ENCODE data around the gene SYNRG. TPM values are rescaled to one million over a fixed set of nuclear protein-coding genes. Genes with fewer than 3 reads are reported as not detected.

SYNRG gene
- polyA plus RNA-seq, 1 donor (not counting 4 experiments of a cell fraction or from before 2014, with no cell fraction given) = 9.2 TPM

DNA sequence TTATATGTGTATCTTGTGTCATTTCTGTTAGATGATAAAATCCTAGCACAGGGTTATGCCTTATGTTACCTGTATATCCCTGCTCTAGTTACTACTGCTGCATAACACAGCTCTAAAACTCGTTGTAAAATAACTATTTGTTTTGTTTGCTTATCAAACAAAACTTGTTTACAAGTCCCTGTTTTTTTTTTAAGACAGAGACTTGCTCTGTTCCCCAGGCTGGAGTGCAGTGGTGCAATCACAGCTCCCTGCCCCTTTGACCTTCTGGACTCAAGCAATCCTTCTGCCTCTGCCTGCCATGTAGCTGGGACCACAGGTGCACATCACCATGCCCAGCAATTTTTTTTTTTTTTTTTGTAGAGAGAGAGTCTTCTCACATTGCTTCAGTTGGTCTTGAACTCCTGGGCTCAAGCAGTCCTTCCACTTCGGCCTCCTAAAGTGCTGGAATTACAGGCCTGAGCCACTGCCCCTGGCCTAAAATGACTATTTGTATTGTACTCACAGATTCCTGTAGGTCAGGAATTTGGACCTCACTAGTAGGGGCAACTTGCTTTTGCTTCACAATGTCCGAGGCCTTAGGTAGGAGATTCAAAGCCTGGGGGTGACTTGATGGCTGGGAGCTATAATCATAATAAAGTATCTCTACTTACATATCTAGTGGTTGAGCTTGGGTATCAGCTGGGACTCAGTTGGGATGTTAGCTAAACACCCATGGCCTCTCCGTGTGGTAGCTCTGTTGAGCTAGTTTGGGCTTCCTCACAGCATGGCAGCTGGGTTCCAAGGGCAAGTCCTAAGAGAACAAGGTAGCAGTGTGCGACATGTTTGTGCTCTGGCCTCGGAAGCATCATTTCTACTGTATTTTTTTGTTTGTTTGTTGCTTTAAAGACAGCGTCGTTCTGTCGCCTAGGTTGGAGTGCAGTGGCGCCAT lies 106.9 kb downstream of the SYNRG start:
- no peak for DNase-seq (ENCODE audit: low read depth, low spot score)
- peaks cover 29% of the 10 kb centered on the region for H3K4me1 ChIP-seq (ENCODE audit: control insufficient read depth, extremely low read depth, insufficient read depth, low read length)
- peaks cover 96% of the 10 kb centered on the region for H3K79me2 ChIP-seq (ENCODE audit: control insufficient read depth, insufficient read depth, low read length)
- no peak for FAIRE-seq
- no peaks in the 10 kb centered on the region for H3K27me3 ChIP-seq (ENCODE audit: control insufficient read depth, extremely low read depth, insufficient read depth, low read length)
- dilution Hi-C loops (cut with MboI; ENCODE audit: extremely low pct_ligation_motif_present, low sequenced_read_pairs) = no loop called here
- peaks cover 28% of the 10 kb centered on the region for H4K20me1 ChIP-seq (ENCODE audit: control insufficient read depth, extremely low read depth, insufficient read depth, low read length)
- no peak overlapping the region for H3K4me2 ChIP-seq (ENCODE audit: control insufficient read depth, extremely low read depth, insufficient read depth, low read depth, low read length)
- H3K4me3 ChIP-seq (ENCODE audit: control insufficient read depth in 2 of 3, extremely low read depth in 1 of 3, insufficient read depth in 2 of 3, low read depth in 1 of 3, low read length in 3 of 3) = no peak overlapping the region
- no peak overlapping the region for H2AFZ ChIP-seq (ENCODE audit: control insufficient read depth, low read length)
- H3K9me3 ChIP-seq (ENCODE audit: control insufficient read depth, low read depth, low read length) = no peaks in the 10 kb centered on the region
- TF ChIP-seq EZH2 (IDR thresholded peaks at IDR 0.05; ENCODE audit: low read length) = no peak
- TF ChIP-seq, protein P1, sequence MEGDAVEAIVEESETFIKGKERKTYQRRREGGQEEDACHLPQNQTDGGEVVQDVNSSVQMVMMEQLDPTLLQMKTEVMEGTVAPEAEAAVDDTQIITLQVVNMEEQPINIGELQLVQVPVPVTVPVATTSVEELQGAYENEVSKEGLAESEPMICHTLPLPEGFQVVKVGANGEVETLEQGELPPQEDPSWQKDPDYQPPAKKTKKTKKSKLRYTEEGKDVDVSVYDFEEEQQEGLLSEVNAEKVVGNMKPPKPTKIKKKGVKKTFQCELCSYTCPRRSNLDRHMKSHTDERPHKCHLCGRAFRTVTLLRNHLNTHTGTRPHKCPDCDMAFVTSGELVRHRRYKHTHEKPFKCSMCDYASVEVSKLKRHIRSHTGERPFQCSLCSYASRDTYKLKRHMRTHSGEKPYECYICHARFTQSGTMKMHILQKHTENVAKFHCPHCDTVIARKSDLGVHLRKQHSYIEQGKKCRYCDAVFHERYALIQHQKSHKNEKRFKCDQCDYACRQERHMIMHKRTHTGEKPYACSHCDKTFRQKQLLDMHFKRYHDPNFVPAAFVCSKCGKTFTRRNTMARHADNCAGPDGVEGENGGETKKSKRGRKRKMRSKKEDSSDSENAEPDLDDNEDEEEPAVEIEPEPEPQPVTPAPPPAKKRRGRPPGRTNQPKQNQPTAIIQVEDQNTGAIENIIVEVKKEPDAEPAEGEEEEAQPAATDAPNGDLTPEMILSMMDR (optimal IDR thresholded peaks at IDR 0.05 in 1 of 3, IDR thresholded peaks at IDR 0.05 in 1 of 3, conservative IDR thresholded peaks at IDR 0.05 in 1 of 3; ENCODE audit: extremely low read depth in 1 of 3, insufficient read depth in 2 of 3, low read length in 3 of 3) = no peak
- no peaks in the 10 kb centered on the region for H3K9me1 ChIP-seq (ENCODE audit: control insufficient read depth, extremely low read depth, insufficient read depth, low read length)
- H3K9ac ChIP-seq (ENCODE audit: control insufficient read depth, extremely low read depth, insufficient read depth, low read length) = no peak overlapping the region
- H3K36me3 ChIP-seq (ENCODE audit: control insufficient read depth in 2 of 2, extremely low read depth in 1 of 2, insufficient read depth in 2 of 2, low read length in 2 of 2) = peaks cover 18 to 45% of the 10 kb centered on the region in 2 experiments
- peak overlapping the region; percentile 24 for H3K27ac ChIP-seq (ENCODE audit: control insufficient read depth, insufficient read depth, low read length)

DNA sequence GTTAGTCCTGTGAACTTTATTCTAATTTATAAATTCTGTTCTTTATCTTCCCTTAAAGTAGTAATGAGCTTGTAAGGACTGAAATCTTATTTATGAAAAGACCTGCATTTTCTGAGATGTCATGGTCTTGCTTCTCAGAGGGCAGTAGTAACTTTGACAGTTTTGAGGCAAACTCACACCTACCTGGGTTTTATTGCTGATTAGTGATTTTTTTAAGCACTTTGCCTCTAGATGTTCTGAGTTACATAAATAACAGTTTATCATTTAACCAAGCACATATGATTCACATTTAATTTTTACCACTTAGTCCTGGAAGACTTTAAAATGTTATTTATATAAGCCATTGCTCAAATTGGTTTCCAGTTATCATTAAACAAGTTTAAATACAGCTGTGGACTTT lies 108.8 kb downstream of the SYNRG start:
- H3K4me1 ChIP-seq (ENCODE audit: control insufficient read depth, extremely low read depth, insufficient read depth, low read length) = peaks cover 18% of the 10 kb centered on the region
- no peaks in the 10 kb centered on the region for H3K9me1 ChIP-seq (ENCODE audit: control insufficient read depth, extremely low read depth, insufficient read depth, low read length)
- peak overlapping the region; percentile 83 for H3K4me2 ChIP-seq (ENCODE audit: control insufficient read depth, extremely low read depth, insufficient read depth, low read depth, low read length)
- no peaks in the 10 kb centered on the region for H3K9me3 ChIP-seq (ENCODE audit: control insufficient read depth, low read depth, low read length)
- dilution Hi-C loops (cut with MboI; ENCODE audit: extremely low pct_ligation_motif_present, low sequenced_read_pairs) = no loop called here
- peak overlapping the region; percentile 57 for H3K9ac ChIP-seq (ENCODE audit: control insufficient read depth, extremely low read depth, insufficient read depth, low read length)
- peak overlapping the region; percentile 78 for H3K27ac ChIP-seq (ENCODE audit: control insufficient read depth, insufficient read depth, low read length)
- DNase-seq (ENCODE audit: low read depth, low spot score) = no peak
- H2AFZ ChIP-seq (ENCODE audit: control insufficient read depth, low read length) = no peak overlapping the region
- peaks cover 16 to 35% of the 10 kb centered on the region in 2 experiments for H3K36me3 ChIP-seq (ENCODE audit: control insufficient read depth in 2 of 2, extremely low read depth in 1 of 2, insufficient read depth in 2 of 2, low read length in 2 of 2)
- H4K20me1 ChIP-seq (ENCODE audit: control insufficient read depth, extremely low read depth, insufficient read depth, low read length) = peaks cover 12% of the 10 kb centered on the region
- H3K79me2 ChIP-seq (ENCODE audit: control insufficient read depth, insufficient read depth, low read length) = peaks cover 95% of the 10 kb centered on the region
- H3K27me3 ChIP-seq (ENCODE audit: control insufficient read depth, extremely low read depth, insufficient read depth, low read length) = no peaks in the 10 kb centered on the region
- TF ChIP-seq, protein P1 (optimal IDR thresholded peaks at IDR 0.05 in 1 of 3, IDR thresholded peaks at IDR 0.05 in 1 of 3, conservative IDR thresholded peaks at IDR 0.05 in 1 of 3; ENCODE audit: extremely low read depth in 1 of 3, insufficient read depth in 2 of 3, low read length in 3 of 3) = no peak
- no peak for TF ChIP-seq EZH2 (IDR thresholded peaks at IDR 0.05; ENCODE audit: low read length)
- peak overlapping the region in 1 of 3 experiments; percentile 35 for H3K4me3 ChIP-seq (ENCODE audit: control insufficient read depth in 2 of 3, extremely low read depth in 1 of 3, insufficient read depth in 2 of 3, low read depth in 1 of 3, low read length in 3 of 3)
- no peak for FAIRE-seq
